ENCODE data around the gene SNX3.
"Not testable (repeated sequence)": the region's sequence is repeated elsewhere in the genome, so short reads cannot be mapped to it uniquely, and the experiment has no call there.

The SNX3 gene

GRCh38 chr6:108252055-108252454 is 8.8 kb downstream of the SNX3 start:
- H3K9me3 ChIP-seq (ENCODE audit: low read length) = peaks cover 2% of the 10 kb centered on the region
- no peaks in the 10 kb centered on the region for H3K27me3 ChIP-seq (ENCODE audit: insufficient read depth, low read length)
- no peaks in the 10 kb centered on the region for H3K4me1 ChIP-seq (ENCODE audit: insufficient read depth, low read length)
- H2AFZ ChIP-seq (ENCODE audit: low read depth, low read length) = no peak overlapping the region
- H3K4me3 ChIP-seq (ENCODE audit: low read length) = no peak overlapping the region
- H3K36me3 ChIP-seq (ENCODE audit: insufficient read depth, low read length) = no peaks in the 10 kb centered on the region

GRCh38 chr6:108251252-108251651 is 9.6 kb downstream of the SNX3 start:
- Histone ChIP-seq H3K4me1 (ENCODE audit: insufficient read depth, low read length) (no peaks in the 10 kb centered on the region), H3K27me3 (ENCODE audit: insufficient read depth, low read length) (no peaks in the 10 kb centered on the region), H3K36me3 (ENCODE audit: insufficient read depth, low read length) (no peaks in the 10 kb centered on the region), H2AFZ (ENCODE audit: low read depth, low read length) (no peak overlapping the region), H3K4me3 (ENCODE audit: low read length) (no peak overlapping the region), H3K9me3 (ENCODE audit: low read length) (peaks cover 2% of the 10 kb centered on the region)

- Histone ChIP-seq H3K4me1 (ENCODE audit: insufficient read depth, low read length) (no peaks in the 10 kb centered on the region), H2AFZ (ENCODE audit: low read depth, low read length) (no peak overlapping the region), H3K27me3 (ENCODE audit: insufficient read depth, low read length) (no peaks in the 10 kb centered on the region), H3K36me3 (ENCODE audit: insufficient read depth, low read length) (no peaks in the 10 kb centered on the region), H3K9me3 (ENCODE audit: low read length) (peaks cover 2% of the 10 kb centered on the region), H3K4me3 (ENCODE audit: low read length) (no peak overlapping the region)
Observed at GRCh38 chr6:108250240-108250866, 10.5 kb downstream of the SNX3 start.

GRCh38 chr6:108247965-108248536 is 12.8 kb downstream of the SNX3 start:
- Histone ChIP-seq H3K4me1 (ENCODE audit: insufficient read depth, low read length) (no peaks in the 10 kb centered on the region), H3K4me3 (ENCODE audit: low read length) (no peak overlapping the region), H3K27me3 (ENCODE audit: insufficient read depth, low read length) (no peaks in the 10 kb centered on the region), H3K9me3 (ENCODE audit: low read length) (peaks cover 2% of the 10 kb centered on the region), H2AFZ (ENCODE audit: low read depth, low read length) (no peak overlapping the region), H3K36me3 (ENCODE audit: insufficient read depth, low read length) (peaks cover 5% of the 10 kb centered on the region)

- not testable (repeated sequence) for H3K27me3 ChIP-seq (ENCODE audit: insufficient read depth, low read length); H3K36me3 ChIP-seq (ENCODE audit: insufficient read depth, low read length); H2AFZ ChIP-seq (ENCODE audit: low read depth, low read length)
Observed at GRCh38 chr6:108245095-108245494, 15.7 kb downstream of the SNX3 start.

GRCh38 chr6:108243836-108244235 is 17.0 kb downstream of the SNX3 start:
- Histone ChIP-seq H2AFZ (ENCODE audit: low read depth, low read length) (no peak overlapping the region), H3K4me1 (ENCODE audit: insufficient read depth, low read length) (no peaks in the 10 kb centered on the region), H3K36me3 (ENCODE audit: insufficient read depth, low read length) (peaks cover 5% of the 10 kb centered on the region), H3K4me3 (ENCODE audit: low read length) (no peak overlapping the region), H3K9me3 (ENCODE audit: low read length) (peaks cover 5% of the 10 kb centered on the region), H3K27me3 (ENCODE audit: insufficient read depth, low read length) (no peaks in the 10 kb centered on the region)

More at GRCh38 chr6:108245095-108245494, 15.7 kb downstream of the SNX3 start:
- not testable (repeated sequence) for H3K9me3 ChIP-seq (ENCODE audit: low read length); H3K4me3 ChIP-seq (ENCODE audit: low read length); H3K4me1 ChIP-seq (ENCODE audit: insufficient read depth, low read length)

GRCh38 chr6:108242721-108243120 is 18.1 kb downstream of the SNX3 start:
- Histone ChIP-seq H3K4me3 (ENCODE audit: low read length) (no peak overlapping the region), H3K27me3 (ENCODE audit: insufficient read depth, low read length) (no peaks in the 10 kb centered on the region), H2AFZ (ENCODE audit: low read depth, low read length) (no peak overlapping the region), H3K4me1 (ENCODE audit: insufficient read depth, low read length) (no peaks in the 10 kb centered on the region), H3K9me3 (ENCODE audit: low read length) (peaks cover 5% of the 10 kb centered on the region), H3K36me3 (ENCODE audit: insufficient read depth, low read length) (peaks cover 6% of the 10 kb centered on the region)

- Histone ChIP-seq H3K4me3 (ENCODE audit: low read length) (no peak overlapping the region), H2AFZ (ENCODE audit: low read depth, low read length) (no peak overlapping the region), H3K4me1 (ENCODE audit: insufficient read depth, low read length) (no peaks in the 10 kb centered on the region), H3K9me3 (ENCODE audit: low read length) (peaks cover 5% of the 10 kb centered on the region), H3K36me3 (ENCODE audit: insufficient read depth, low read length) (peaks cover 8% of the 10 kb centered on the region), H3K27me3 (ENCODE audit: insufficient read depth, low read length) (no peaks in the 10 kb centered on the region)
Observed at GRCh38 chr6:108242259-108242658, 18.6 kb downstream of the SNX3 start.

- Histone ChIP-seq H3K27me3 (ENCODE audit: insufficient read depth, low read length) (no peaks in the 10 kb centered on the region), H3K4me1 (ENCODE audit: insufficient read depth, low read length) (no peaks in the 10 kb centered on the region), H3K9me3 (ENCODE audit: low read length) (peaks cover 5% of the 10 kb centered on the region), H2AFZ (ENCODE audit: low read depth, low read length) (no peak overlapping the region), H3K36me3 (ENCODE audit: insufficient read depth, low read length) (peaks cover 3% of the 10 kb centered on the region), H3K4me3 (ENCODE audit: low read length) (no peak overlapping the region)
Observed at GRCh38 chr6:108238322-108238721, 22.5 kb downstream of the SNX3 start.

- H3K36me3 ChIP-seq (ENCODE audit: insufficient read depth, low read length) = peaks cover 3% of the 10 kb centered on the region
- no peaks in the 10 kb centered on the region for H3K4me1 ChIP-seq (ENCODE audit: insufficient read depth, low read length)
- peaks cover 2% of the 10 kb centered on the region for H3K9me3 ChIP-seq (ENCODE audit: low read length)
- no peak overlapping the region for H3K4me3 ChIP-seq (ENCODE audit: low read length)
- no peak overlapping the region for H2AFZ ChIP-seq (ENCODE audit: low read depth, low read length)
- no peaks in the 10 kb centered on the region for H3K27me3 ChIP-seq (ENCODE audit: insufficient read depth, low read length)
Observed at GRCh38 chr6:108236791-108237190, 24.0 kb downstream of the SNX3 start.

GRCh38 chr6:108235127-108235526 is 25.7 kb downstream of the SNX3 start:
- H3K27me3 ChIP-seq (ENCODE audit: insufficient read depth, low read length) = no peaks in the 10 kb centered on the region
- peaks cover 3% of the 10 kb centered on the region for H3K36me3 ChIP-seq (ENCODE audit: insufficient read depth, low read length)
- no peak overlapping the region for H2AFZ ChIP-seq (ENCODE audit: low read depth, low read length)
- no peaks in the 10 kb centered on the region for H3K4me1 ChIP-seq (ENCODE audit: insufficient read depth, low read length)
- no peak overlapping the region for H3K4me3 ChIP-seq (ENCODE audit: low read length)
- no peaks in the 10 kb centered on the region for H3K9me3 ChIP-seq (ENCODE audit: low read length)

- no peak overlapping the region for H3K4me3 ChIP-seq (ENCODE audit: low read length)
- H3K4me1 ChIP-seq (ENCODE audit: insufficient read depth, low read length) = no peaks in the 10 kb centered on the region
- H3K36me3 ChIP-seq (ENCODE audit: insufficient read depth, low read length) = no peaks in the 10 kb centered on the region
- no peak overlapping the region for H2AFZ ChIP-seq (ENCODE audit: low read depth, low read length)
- no peaks in the 10 kb centered on the region for H3K9me3 ChIP-seq (ENCODE audit: low read length)
- no peaks in the 10 kb centered on the region for H3K27me3 ChIP-seq (ENCODE audit: insufficient read depth, low read length)
Observed at GRCh38 chr6:108228416-108228815, 32.4 kb downstream of the SNX3 start.

GRCh38 chr6:108227290-108227689 is 33.5 kb downstream of the SNX3 start:
- Histone ChIP-seq H3K36me3 (ENCODE audit: insufficient read depth, low read length) (no peaks in the 10 kb centered on the region), H3K27me3 (ENCODE audit: insufficient read depth, low read length) (no peaks in the 10 kb centered on the region), H2AFZ (ENCODE audit: low read depth, low read length) (no peak overlapping the region), H3K4me3 (ENCODE audit: low read length) (no peak overlapping the region), H3K4me1 (ENCODE audit: insufficient read depth, low read length) (no peaks in the 10 kb centered on the region), H3K9me3 (ENCODE audit: low read length) (no peaks in the 10 kb centered on the region)

GRCh38 chr6:108222504-108222903 is 38.3 kb downstream of the SNX3 start:
- Histone ChIP-seq H3K4me1 (ENCODE audit: insufficient read depth, low read length) (no peaks in the 10 kb centered on the region), H2AFZ (ENCODE audit: low read depth, low read length) (no peak overlapping the region), H3K36me3 (ENCODE audit: insufficient read depth, low read length) (peaks cover 19% of the 10 kb centered on the region), H3K9me3 (ENCODE audit: low read length) (peaks cover 2% of the 10 kb centered on the region), H3K27me3 (ENCODE audit: insufficient read depth, low read length) (no peaks in the 10 kb centered on the region), H3K4me3 (ENCODE audit: low read length) (no peak overlapping the region)
